Fibroblast of lung (primary cell): ENCODE results near the gene SNAPIN. TPM values are rescaled to one million over a fixed set of nuclear protein-coding genes. Genes with fewer than 3 reads are reported as not detected.

Source experiments
- DNase-seq, 2 donors: peaks; one replicate each; pipeline versions ENCODE4 v3.0.0 to v3.0.0-alpha.2; 2010; ENCODE audit warnings: low read depth in 2 of 2
- H2AFZ ChIP-seq: 2 replicates; pipeline ENCODE4 v1.5.1; 2012; ENCODE audit warnings: low read length, control low read depth, inconsistent platforms
- H3K27ac ChIP-seq: 2 replicates; pipeline ENCODE4 v1.5.1; 2011; ENCODE audit warnings: low read length, control low read depth; ENCODE audit not compliant: insufficient read depth
- H3K27me3 ChIP-seq: 2 replicates; pipeline ENCODE4 v1.5.1; 2011; ENCODE audit warnings: mild to moderate bottlenecking, low read length; ENCODE audit not compliant: control insufficient read depth, insufficient read depth
- H3K36me3 ChIP-seq: 2 replicates; pipeline ENCODE4 v1.5.1; 2011; ENCODE audit warnings: low read length; ENCODE audit not compliant: control insufficient read depth, insufficient read depth
- H3K4me1 ChIP-seq: 2 replicates; pipeline ENCODE4 v1.5.1; 2011; ENCODE audit warnings: low read length; ENCODE audit not compliant: control insufficient read depth, insufficient read depth; ENCODE audit errors: extremely low read depth
- H3K4me2 ChIP-seq: 2 replicates; pipeline ENCODE4 v1.5.1; 2011; ENCODE audit warnings: low read length, control low read depth; ENCODE audit not compliant: insufficient read depth; ENCODE audit errors: extremely low read depth
- H3K4me3 ChIP-seq, 4 experiments: fragments of 200-600 bp in 1 of 4; sonication (generic) in 1 of 4; replicated peaks in 1 of 4; 2 replicates each; pipeline ENCODE4 v1.5.1; 2011 to 2016; ENCODE audit warnings: low read length in 4 of 4, low read depth in 3 of 4, mild to moderate bottlenecking in 3 of 4, control low read depth in 2 of 4, inconsistent platforms in 1 of 4, mixed read lengths in 1 of 4; ENCODE audit not compliant: insufficient read depth in 1 of 4; ENCODE audit errors: control extremely low read depth in 1 of 4
- H3K79me2 ChIP-seq: 2 replicates; pipeline ENCODE4 v1.5.1; 2012; ENCODE audit warnings: mild to moderate bottlenecking, low read length, inconsistent platforms; ENCODE audit not compliant: control insufficient read depth, insufficient read depth
- H3K9ac ChIP-seq: 2 replicates; pipeline ENCODE4 v1.5.1; 2011; ENCODE audit warnings: mild to moderate bottlenecking, low read length, control low read depth; ENCODE audit not compliant: insufficient read depth
- H3K9me3 ChIP-seq: 2 replicates; pipeline ENCODE4 v1.5.1; 2012; ENCODE audit warnings: low read depth, low read length; ENCODE audit not compliant: control insufficient read depth, insufficient read depth
- H4K20me1 ChIP-seq: 2 replicates; pipeline ENCODE4 v1.5.1; 2011; ENCODE audit warnings: low read length; ENCODE audit not compliant: control insufficient read depth, insufficient read depth; ENCODE audit errors: extremely low read depth
- CTCF ChIP-seq, 2 donors: IDR thresholded peaks in 1 of 2; conservative IDR thresholded peaks in 1 of 2; 1 replicate in 1 of 2; 2 replicates in 1 of 2; pipeline ENCODE4 v1.5.1; 2011 to 2012; ENCODE audit warnings: low read length in 2 of 2, control low read depth in 1 of 2, inconsistent platforms in 1 of 2, low read depth in 1 of 2, mild to moderate bottlenecking in 1 of 2
- EZH2 ChIP-seq: IDR thresholded peaks from 2 replicates; pipeline ENCODE4 v1.5.1; 2012; ENCODE audit warnings: low read length, control low read depth, mild to moderate bottlenecking; ENCODE audit errors: missing control alignments
- polyA plus RNA-seq, 2 donors: library from polyadenylated mRNA; depleted of rRNA in 1 of 2; stranded (reverse) in 1 of 2; unstranded in 1 of 2; fragments of >200 nt; gene quantifications; 2 replicates each; pipeline ENCODE4 v1.2.1, GENCODE V29; 2011 to 2012; ENCODE audit warnings: missing spikeins in 1 of 2
- total RNA-seq: library from RNA; depleted of rRNA; stranded (reverse); fragments of >200 nt; gene quantifications from 2 replicates; pipeline ENCODE4 v1.2.1, GENCODE V29; 2014

SNAPIN gene
- total and polyA plus RNA-seq, 2 donors (not counting 1 experiment from before 2014, with no cell fraction given) = 56.8 to 76.5 TPM

- DNase-seq = no peak
- no peak for TF ChIP-seq EZH2
- no peak for TF ChIP-seq CTCF (conservative IDR thresholded peaks at IDR 0.05 in 1 of 2, IDR thresholded peaks at IDR 0.05 in 1 of 2; ENCODE audit: low read depth in 1 of 2, low read length in 2 of 2)
- H3K27me3 ChIP-seq = no peaks in the 10 kb centered on the region
- peak overlapping the region; percentile 65 for H3K9ac ChIP-seq
- peak overlapping the region; percentile 92 for H3K4me2 ChIP-seq
- peaks cover 60% of the 10 kb centered on the region for H3K79me2 ChIP-seq
- H3K36me3 ChIP-seq = peaks cover 10% of the 10 kb centered on the region
- H2AFZ ChIP-seq = no peak overlapping the region
- H3K4me3 ChIP-seq = peak overlapping the region; percentile 87 to 92 (median 88)
- H3K27ac ChIP-seq = peak overlapping the region; percentile 86
- no peaks in the 10 kb centered on the region for H4K20me1 ChIP-seq
- peaks cover 23% of the 10 kb centered on the region for H3K4me1 ChIP-seq
- no peaks in the 10 kb centered on the region for H3K9me3 ChIP-seq
Measured at GRCh38 chr1:153612111-153612754, 46.3 kb upstream of the SNAPIN start.

GRCh38 chr1:153612755-153613331 lies 45.7 kb upstream of the SNAPIN start, which contains the start of gene S100A16:
TSS of gene S100A16 (minus strand) at chr1:153613137. CDS start at chr1:153608151, 4,986 bp downstream.
- Histone ChIP-seq H3K79me2 (peaks cover 54% of the 10 kb centered on the region), H3K4me1 (peaks cover 23% of the 10 kb centered on the region), H3K27ac (peak within 1 kb of the TSS; percentile 86), H3K36me3 (peaks cover 4% of the 10 kb centered on the region), H3K4me2 (peak within 1 kb of the TSS; percentile 92), H3K27me3 (no peaks in the 10 kb centered on the region), H3K4me3 (peak within 1 kb of the TSS; percentile 87 to 92 (median 88)), H3K9ac (peak within 1 kb of the TSS; percentile 65), H4K20me1 (no peaks in the 10 kb centered on the region), H2AFZ (no peak within 1 kb of the TSS), H3K9me3 (no peaks in the 10 kb centered on the region)
- peak; percentile 63 to 76 for DNase-seq
- TF ChIP-seq CTCF (conservative IDR thresholded peaks at IDR 0.05 in 1 of 2, IDR thresholded peaks at IDR 0.05 in 1 of 2; ENCODE audit: low read depth in 1 of 2, low read length in 2 of 2) = no peak

GRCh38 chr1:153613406-153613805 lies 45.1 kb upstream of the SNAPIN start:
- Histone ChIP-seq H3K4me3 (peak overlapping the region in 3 of 4 experiments; percentile 87 to 92 (median 88)), H3K9ac (peak overlapping the region; percentile 4), H3K9me3 (no peaks in the 10 kb centered on the region), H3K36me3 (peaks cover under 1% of the 10 kb centered on the region), H3K27ac (no peak overlapping the region), H3K4me2 (peak overlapping the region; percentile 60), H3K4me1 (peaks cover 21% of the 10 kb centered on the region), H2AFZ (no peak overlapping the region), H3K79me2 (peaks cover 49% of the 10 kb centered on the region), H3K27me3 (no peaks in the 10 kb centered on the region), H4K20me1 (no peaks in the 10 kb centered on the region)
- no peak for DNase-seq
- TF ChIP-seq EZH2 (no peak), CTCF (conservative IDR thresholded peaks at IDR 0.05 in 1 of 2, IDR thresholded peaks at IDR 0.05 in 1 of 2; ENCODE audit: low read depth in 1 of 2, low read length in 2 of 2) (no peak)
